Fibroblast of lung (primary cell): ENCODE measurements around the gene PIWIL4. TPM values are rescaled to one million over a fixed set of nuclear protein-coding genes. Genes with fewer than 3 reads are reported as not detected.
A peak's percentile ranks its signal among the peaks of the same experiment; 100 is the strongest.

Experiments
- DNase-seq, 2 donors: peaks; one replicate each; pipeline versions ENCODE4 v3.0.0 to v3.0.0-alpha.2; 2010; ENCODE audit warnings: low read depth in 2 of 2
- H2AFZ ChIP-seq: 2 replicates; pipeline ENCODE4 v1.5.1; 2012; ENCODE audit warnings: low read length, control low read depth, inconsistent platforms
- H3K27ac ChIP-seq: 2 replicates; pipeline ENCODE4 v1.5.1; 2011; ENCODE audit warnings: low read length, control low read depth; ENCODE audit not compliant: insufficient read depth
- H3K27me3 ChIP-seq: 2 replicates; pipeline ENCODE4 v1.5.1; 2011; ENCODE audit warnings: mild to moderate bottlenecking, low read length; ENCODE audit not compliant: control insufficient read depth, insufficient read depth
- H3K36me3 ChIP-seq: 2 replicates; pipeline ENCODE4 v1.5.1; 2011; ENCODE audit warnings: low read length; ENCODE audit not compliant: control insufficient read depth, insufficient read depth
- H3K4me1 ChIP-seq: 2 replicates; pipeline ENCODE4 v1.5.1; 2011; ENCODE audit warnings: low read length; ENCODE audit not compliant: control insufficient read depth, insufficient read depth; ENCODE audit errors: extremely low read depth
- H3K4me2 ChIP-seq: 2 replicates; pipeline ENCODE4 v1.5.1; 2011; ENCODE audit warnings: low read length, control low read depth; ENCODE audit not compliant: insufficient read depth; ENCODE audit errors: extremely low read depth
- H3K4me3 ChIP-seq, 4 experiments: fragments of 200-600 bp in 1 of 4; sonication (generic) in 1 of 4; replicated peaks in 1 of 4; 2 replicates each; pipeline ENCODE4 v1.5.1; 2011 to 2016; ENCODE audit warnings: low read length in 4 of 4, low read depth in 3 of 4, mild to moderate bottlenecking in 3 of 4, control low read depth in 2 of 4, inconsistent platforms in 1 of 4, mixed read lengths in 1 of 4; ENCODE audit not compliant: insufficient read depth in 1 of 4; ENCODE audit errors: control extremely low read depth in 1 of 4
- H3K79me2 ChIP-seq: 2 replicates; pipeline ENCODE4 v1.5.1; 2012; ENCODE audit warnings: mild to moderate bottlenecking, low read length, inconsistent platforms; ENCODE audit not compliant: control insufficient read depth, insufficient read depth
- H3K9ac ChIP-seq: 2 replicates; pipeline ENCODE4 v1.5.1; 2011; ENCODE audit warnings: mild to moderate bottlenecking, low read length, control low read depth; ENCODE audit not compliant: insufficient read depth
- H3K9me3 ChIP-seq: 2 replicates; pipeline ENCODE4 v1.5.1; 2012; ENCODE audit warnings: low read depth, low read length; ENCODE audit not compliant: control insufficient read depth, insufficient read depth
- H4K20me1 ChIP-seq: 2 replicates; pipeline ENCODE4 v1.5.1; 2011; ENCODE audit warnings: low read length; ENCODE audit not compliant: control insufficient read depth, insufficient read depth; ENCODE audit errors: extremely low read depth
- EZH2 ChIP-seq: IDR thresholded peaks from 2 replicates; pipeline ENCODE4 v1.5.1; 2012; ENCODE audit warnings: low read length, control low read depth, mild to moderate bottlenecking; ENCODE audit errors: missing control alignments
- polyA plus RNA-seq, 2 donors: library from polyadenylated mRNA; depleted of rRNA in 1 of 2; stranded (reverse) in 1 of 2; unstranded in 1 of 2; fragments of >200 nt; gene quantifications; 2 replicates each; pipeline ENCODE4 v1.2.1, GENCODE V29; 2011 to 2012; ENCODE audit warnings: missing spikeins in 1 of 2
- total RNA-seq: library from RNA; depleted of rRNA; stranded (reverse); fragments of >200 nt; gene quantifications from 2 replicates; pipeline ENCODE4 v1.2.1, GENCODE V29; 2014
- TF ChIP-seq, protein P1 (sequence below), 2 donors: IDR thresholded peaks in 1 of 2; conservative IDR thresholded peaks in 1 of 2; 1 replicate in 1 of 2; 2 replicates in 1 of 2; pipeline ENCODE4 v1.5.1; 2011 to 2012; ENCODE audit warnings: low read length in 2 of 2, control low read depth in 1 of 2, inconsistent platforms in 1 of 2, low read depth in 1 of 2, mild to moderate bottlenecking in 1 of 2

The PIWIL4 gene
- total and polyA plus RNA-seq, 2 donors (not counting 1 experiment from before 2014, with no cell fraction given): 1.2 to 3.3 TPM

DNA sequence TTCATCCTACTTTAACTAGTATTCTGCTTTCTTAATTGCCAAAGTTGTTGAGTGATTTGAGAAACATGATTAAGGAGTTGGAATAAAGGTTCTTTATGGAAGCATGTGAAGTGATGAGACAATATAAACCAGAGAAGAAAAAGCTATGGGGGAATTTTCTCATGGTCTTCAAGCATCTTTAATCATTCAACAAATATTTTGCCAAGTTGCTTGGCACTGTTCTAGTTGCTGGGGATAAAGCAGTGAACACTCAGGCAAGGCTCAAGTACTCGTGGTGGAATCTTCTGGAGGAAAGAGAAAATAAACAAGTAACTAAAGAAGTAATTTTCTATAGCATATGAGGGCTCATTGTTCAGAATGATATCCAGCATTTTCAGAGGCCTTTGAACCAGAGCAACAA lies 9.2 kb upstream of the PIWIL4 start:
- no peak overlapping the region for H3K27ac ChIP-seq
- no peak overlapping the region for H3K4me2 ChIP-seq
- no peaks in the 10 kb centered on the region for H3K4me1 ChIP-seq

DNA sequence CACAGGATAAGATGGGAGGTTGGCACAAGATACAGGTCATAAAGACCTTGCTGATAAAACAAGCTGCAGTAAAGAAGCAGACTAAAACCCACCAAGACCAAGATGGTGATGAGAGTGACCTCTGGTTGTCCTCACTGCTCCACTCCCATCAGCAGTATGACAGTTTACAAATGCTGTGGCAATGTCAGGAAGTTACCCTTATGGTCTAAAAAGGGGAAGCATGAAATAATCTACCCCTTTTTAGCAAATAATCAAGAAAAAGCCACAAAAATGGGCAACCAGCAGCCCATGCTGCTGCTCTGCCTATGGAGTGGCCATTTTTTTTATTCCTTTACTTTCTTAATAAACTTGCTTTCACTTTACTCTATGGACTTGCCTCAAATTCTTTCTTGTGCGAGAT lies 8.7 kb upstream of the PIWIL4 start:
- H2AFZ ChIP-seq: no peak overlapping the region
- H3K79me2 ChIP-seq: no peaks in the 10 kb centered on the region
- no peaks in the 10 kb centered on the region for H3K9me3 ChIP-seq
- no peak overlapping the region for H3K4me3 ChIP-seq
- H3K27me3 ChIP-seq: no peaks in the 10 kb centered on the region
- no peak overlapping the region for H3K27ac ChIP-seq
- no peak overlapping the region for H3K9ac ChIP-seq
- TF ChIP-seq, protein P1, sequence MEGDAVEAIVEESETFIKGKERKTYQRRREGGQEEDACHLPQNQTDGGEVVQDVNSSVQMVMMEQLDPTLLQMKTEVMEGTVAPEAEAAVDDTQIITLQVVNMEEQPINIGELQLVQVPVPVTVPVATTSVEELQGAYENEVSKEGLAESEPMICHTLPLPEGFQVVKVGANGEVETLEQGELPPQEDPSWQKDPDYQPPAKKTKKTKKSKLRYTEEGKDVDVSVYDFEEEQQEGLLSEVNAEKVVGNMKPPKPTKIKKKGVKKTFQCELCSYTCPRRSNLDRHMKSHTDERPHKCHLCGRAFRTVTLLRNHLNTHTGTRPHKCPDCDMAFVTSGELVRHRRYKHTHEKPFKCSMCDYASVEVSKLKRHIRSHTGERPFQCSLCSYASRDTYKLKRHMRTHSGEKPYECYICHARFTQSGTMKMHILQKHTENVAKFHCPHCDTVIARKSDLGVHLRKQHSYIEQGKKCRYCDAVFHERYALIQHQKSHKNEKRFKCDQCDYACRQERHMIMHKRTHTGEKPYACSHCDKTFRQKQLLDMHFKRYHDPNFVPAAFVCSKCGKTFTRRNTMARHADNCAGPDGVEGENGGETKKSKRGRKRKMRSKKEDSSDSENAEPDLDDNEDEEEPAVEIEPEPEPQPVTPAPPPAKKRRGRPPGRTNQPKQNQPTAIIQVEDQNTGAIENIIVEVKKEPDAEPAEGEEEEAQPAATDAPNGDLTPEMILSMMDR (conservative IDR thresholded peaks at IDR 0.05 in 1 of 2, IDR thresholded peaks at IDR 0.05 in 1 of 2; ENCODE audit: low read depth in 1 of 2, low read length in 2 of 2): no peak
- no peak for TF ChIP-seq EZH2
- no peak for DNase-seq
- no peaks in the 10 kb centered on the region for H3K36me3 ChIP-seq
- H3K4me2 ChIP-seq: no peak overlapping the region
- no peaks in the 10 kb centered on the region for H4K20me1 ChIP-seq
- no peaks in the 10 kb centered on the region for H3K4me1 ChIP-seq

More for the DNA sequence above, 9.2 kb upstream of the PIWIL4 start:
- TF ChIP-seq EZH2: no peak
- TF ChIP-seq, protein P1 (conservative IDR thresholded peaks at IDR 0.05 in 1 of 2, IDR thresholded peaks at IDR 0.05 in 1 of 2; ENCODE audit: low read depth in 1 of 2, low read length in 2 of 2): no peak
- DNase-seq: peak in 1 of 2 donors; percentile 70
- no peaks in the 10 kb centered on the region for H3K27me3 ChIP-seq
- H3K36me3 ChIP-seq: no peaks in the 10 kb centered on the region
- H3K9me3 ChIP-seq: no peaks in the 10 kb centered on the region
- no peaks in the 10 kb centered on the region for H3K79me2 ChIP-seq
- no peaks in the 10 kb centered on the region for H4K20me1 ChIP-seq
- H2AFZ ChIP-seq: no peak overlapping the region
- H3K9ac ChIP-seq: no peak overlapping the region
- H3K4me3 ChIP-seq: no peak overlapping the region

DNA sequence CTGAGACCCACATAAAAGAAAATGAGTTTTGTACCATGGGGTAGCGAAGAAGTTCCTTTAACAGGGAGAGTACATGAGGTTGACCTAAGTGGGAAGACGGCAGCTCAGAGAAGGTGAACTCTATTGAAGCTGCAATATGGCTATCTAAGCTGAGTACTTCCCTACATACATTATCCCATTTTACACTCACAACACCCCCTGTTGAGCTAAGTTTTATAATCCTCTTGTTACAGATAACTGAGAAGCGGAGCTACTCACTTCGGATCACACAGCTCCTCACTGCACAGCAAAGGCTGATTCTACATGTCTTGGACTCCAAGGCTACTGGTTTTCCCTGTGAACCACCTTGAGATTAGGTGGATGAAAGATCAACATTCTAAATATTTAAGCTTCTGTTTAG lies 8.2 kb upstream of the PIWIL4 start:
- H3K79me2 ChIP-seq: no peaks in the 10 kb centered on the region
- TF ChIP-seq EZH2: no peak
- TF ChIP-seq, protein P1 (conservative IDR thresholded peaks at IDR 0.05 in 1 of 2, IDR thresholded peaks at IDR 0.05 in 1 of 2; ENCODE audit: low read depth in 1 of 2, low read length in 2 of 2): no peak
- H3K4me1 ChIP-seq: no peaks in the 10 kb centered on the region
- no peak overlapping the region for H3K4me3 ChIP-seq
- no peak overlapping the region for H2AFZ ChIP-seq
- no peaks in the 10 kb centered on the region for H3K27me3 ChIP-seq
- DNase-seq: no peak
- H3K27ac ChIP-seq: no peak overlapping the region
- no peak overlapping the region for H3K9ac ChIP-seq
- H3K4me2 ChIP-seq: no peak overlapping the region
- H3K36me3 ChIP-seq: no peaks in the 10 kb centered on the region
- H3K9me3 ChIP-seq: no peaks in the 10 kb centered on the region
- H4K20me1 ChIP-seq: no peaks in the 10 kb centered on the region
